Measurements from ENCODE around the gene FBLN1.
"Not testable (repeated sequence)": the region's sequence is repeated elsewhere in the genome, so short reads cannot be mapped to it uniquely, and the experiment has no call there.

GRCh38 chr22:45591633-45592213 lies 89.0 kb downstream of the FBLN1 start:
- not testable (repeated sequence) for TF ChIP-seq POLR2A, POLR2AphosphoS5, POU2F2 (IDR thresholded peaks at IDR 0.05; ENCODE audit: low read depth, low read length)

Measured in GM12891 (cell line).